Kidney (tissue), 14 donors: Measurements from ENCODE around the gene SOAT2. TPM values are rescaled to one million over a fixed set of nuclear protein-coding genes. Genes with fewer than 3 reads are reported as not detected.

Experiments used
- DNase-seq, 5 donors: peaks; one replicate each; pipeline ENCODE4 v3.0.0-alpha.2; 2013 to 2020
- FAIRE-seq: peaks from 2 replicates; lab custom pipeline; 2012; peaks lifted over from hg19 to GRCh38; lab: Jason Lieb, UNC
- H3K27ac ChIP-seq, 2 donors: one replicate each; pipeline ENCODE4 v1.7.0; 2013; ENCODE audit warnings: low read depth in 2 of 2, low read length in 2 of 2, inconsistent platforms in 1 of 2
- H3K27me3 ChIP-seq: one replicate; pipeline ENCODE4 v1.7.1; 2013; ENCODE audit warnings: low read length, inconsistent platforms; ENCODE audit not compliant: control insufficient read depth, insufficient read depth
- H3K36me3 ChIP-seq, 3 donors: one replicate each; pipeline versions ENCODE4 v1.7.0 to v1.7.1; 2013; ENCODE audit warnings: low read length in 3 of 3, control low read depth in 1 of 3, inconsistent platforms in 1 of 3; ENCODE audit not compliant: insufficient read depth in 3 of 3, control insufficient read depth in 2 of 3
- H3K4me1 ChIP-seq, 3 donors: one replicate each; pipeline versions ENCODE4 v1.7.0 to v1.7.1; 2013; ENCODE audit warnings: low read length in 3 of 3, inconsistent platforms in 1 of 3, low read depth in 1 of 3; ENCODE audit not compliant: control insufficient read depth in 2 of 3, insufficient read depth in 2 of 3
- H3K4me3 ChIP-seq, 3 donors: one replicate each; pipeline versions ENCODE4 v1.7.0 to v1.8.1; 2013; ENCODE audit warnings: low read length in 3 of 3, control low read depth in 1 of 3, inconsistent platforms in 1 of 3
- H3K9ac ChIP-seq, 3 donors: one replicate each; pipeline versions ENCODE4 v1.7.0 to v1.7.1; 2013; ENCODE audit warnings: low read length in 3 of 3, control low read depth in 1 of 3, inconsistent platforms in 1 of 3
- H3K9me3 ChIP-seq, 3 donors: one replicate each; pipeline versions ENCODE4 v1.7.0 to v1.7.1; 2013; ENCODE audit warnings: low read length in 3 of 3, control low read depth in 1 of 3, inconsistent platforms in 1 of 3; ENCODE audit not compliant: control insufficient read depth in 2 of 3, insufficient read depth in 1 of 3
- CTCF ChIP-seq: IDR thresholded peaks from 3 replicates; pipeline ENCODE4 v1.5.1; 2012; ENCODE audit warnings: mild to moderate bottlenecking, moderate library complexity, borderline replicate concordance; ENCODE audit not compliant: insufficient read depth; ENCODE audit errors: extremely low read depth
- intact Hi-C: fragments of 100-400 bp; cut with DNase I; formaldehyde crosslinking; loops from one replicate; pipeline ENCODE4 v1.11.1; 2022
- polyA plus RNA-seq: library from polyadenylated mRNA; stranded (reverse); fragments of 350-450 nt; fragmentation: Illumina TruSeq; extraction: RNeasy Lipid Tissue Mini Kit (QIAGEN cat#74804); gene quantifications from one replicate; pipeline ENCODE4 v1.2.3, GENCODE V29; 2014; ENCODE audit warnings: low read depth, low replicate concordance; ENCODE audit not compliant: insufficient read depth
- total RNA-seq: library from RNA; stranded (reverse); fragmentation: NEBNext Ultra II Directional; extraction: Animal tissue kit (Norgen Biotek cat#: 25700); gene quantifications from one replicate; pipeline ENCODE4 v1.2.1, GENCODE V29; 2021
- donor health status: control.
- donor health status: control.
- donor health status: control.
- donor health status: control.
- donor health status: control.
- donor health status: DM: yes; HTN: yes; CAD: no.
- donor health status: Normal renal cell carcinoma (clear cell type).

The SOAT2 gene
- total and polyA plus RNA-seq, 2 donors from 2014 or later = 0.19 to 0.26 TPM

- Histone ChIP-seq H3K4me3 (no peak overlapping the region), H3K9me3 (no peaks in the 10 kb centered on the region), H3K36me3 (peaks cover 0 to 47% (median 15%) of the 10 kb centered on the region in 3 donors), H3K4me1 (peaks cover 0 to 36% (median 19%) of the 10 kb centered on the region in 3 donors), H3K9ac (no peak overlapping the region), H3K27ac (no peak overlapping the region), H3K27me3 (no peaks in the 10 kb centered on the region)
- no peak for FAIRE-seq
- peak in 2 of 5 donors; percentile 54 to 72 for DNase-seq
- intact Hi-C loops = no loop called here
- no peak for TF ChIP-seq CTCF
These were observed 44.4 kb upstream of the SOAT2 start for GRCh38 chr12:53058674-53059433.

GRCh38 chr12:53059434-53060063, 43.7 kb upstream of the SOAT2 start:
- no peak for FAIRE-seq
- H3K27me3 ChIP-seq = no peaks in the 10 kb centered on the region
- H3K4me3 ChIP-seq = no peak overlapping the region
- TF ChIP-seq CTCF = no peak
- H3K27ac ChIP-seq = peak overlapping the region in 1 of 2 donors; percentile 23
- peak in 1 of 5 donors; percentile 81 for DNase-seq
- no peaks in the 10 kb centered on the region for H3K9me3 ChIP-seq
- intact Hi-C loops = loop anchor here (10.0 kb wide), 1 partner anchor 135 kb away; no protein-coding TSS in a partner anchor
- H3K36me3 ChIP-seq = peaks cover 0 to 49% (median 20%) of the 10 kb centered on the region in 3 donors
- H3K4me1 ChIP-seq = peaks cover 0 to 35% (median 15%) of the 10 kb centered on the region in 3 donors
- no peak overlapping the region for H3K9ac ChIP-seq

DNA sequence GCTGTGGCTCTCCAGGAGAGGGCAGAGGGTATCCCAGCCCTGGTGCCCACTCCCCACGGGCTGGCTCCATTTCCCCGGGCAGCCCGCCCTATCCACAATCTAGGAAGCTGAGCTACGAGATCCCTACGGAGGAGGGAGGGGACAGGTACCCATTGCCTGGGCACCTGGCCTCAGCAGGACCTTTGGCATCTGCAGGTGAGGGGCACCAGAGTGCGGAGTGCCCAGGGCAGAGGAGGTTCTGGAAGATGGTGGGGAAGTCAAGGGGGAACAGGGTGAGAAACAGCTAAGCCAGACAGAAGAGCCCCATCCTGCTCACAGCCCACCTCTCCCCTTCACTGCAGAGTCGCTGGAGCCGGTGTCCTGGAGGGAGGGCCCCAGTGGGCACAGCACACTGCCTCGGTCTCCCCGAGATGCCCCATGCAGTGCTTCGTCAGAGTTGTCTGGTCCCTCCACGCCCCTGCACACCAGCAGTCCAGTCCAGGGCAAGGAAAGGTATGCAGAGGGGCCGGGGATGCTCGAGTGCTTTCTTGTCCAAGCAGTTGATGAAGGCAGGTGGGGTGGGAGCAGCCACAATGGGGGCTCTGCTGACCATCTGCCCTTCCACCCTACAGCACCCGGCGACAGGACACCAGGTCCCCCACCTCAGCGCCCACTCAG, 43.1 kb upstream of the SOAT2 start:
- no peaks in the 10 kb centered on the region for H3K27me3 ChIP-seq
- intact Hi-C loops = loop anchor here (10.0 kb wide), 1 partner anchor 135 kb away; no protein-coding TSS in a partner anchor
- FAIRE-seq (no peak), DNase-seq (peak in 1 of 5 donors; percentile 80)
- H3K4me1 ChIP-seq = peaks cover 0 to 35% (median 11%) of the 10 kb centered on the region in 3 donors
- H3K4me3 ChIP-seq = no peak overlapping the region
- H3K9me3 ChIP-seq = no peaks in the 10 kb centered on the region
- peak overlapping the region; percentile 23 to 28 for H3K27ac ChIP-seq
- TF ChIP-seq CTCF = no peak
- no peak overlapping the region for H3K9ac ChIP-seq
- peaks cover 0 to 48% (median 20%) of the 10 kb centered on the region in 3 donors for H3K36me3 ChIP-seq
